Ramos (cell line): Measurements from ENCODE around the gene MDM2.

ENCODE experiments used
- in situ Hi-C: fragments of 300-500 bp; cut with MboI; formaldehyde crosslinking; loops from one replicate; pipeline ENCODE4 v1.14.3; 2022; ENCODE audit warnings: low sequenced_read_pairs; ENCODE audit not compliant: unreplicated experiment

MDM2 gene

GRCh38 chr12:68865399-68866164 is 57.6 kb downstream of the MDM2 start:
- in situ Hi-C loops: loop anchor here (10.0 kb wide), 1 partner anchor 209 kb away; no protein-coding TSS in a partner anchor

- in situ Hi-C loops: loop anchor here (10.0 kb wide), 1 partner anchor 208 kb away; no protein-coding TSS in a partner anchor
These were observed 59.0 kb downstream of the MDM2 start for GRCh38 chr12:68866950-68867349.

GRCh38 chr12:68867606-68868005 is 59.6 kb downstream of the MDM2 start:
- in situ Hi-C loops: loop anchor here (10.0 kb wide), 1 partner anchor 207 kb away; no protein-coding TSS in a partner anchor

GRCh38 chr12:68868043-68868790 is 60.2 kb downstream of the MDM2 start:
- in situ Hi-C loops: loop anchor here (10.0 kb wide), 1 partner anchor 207 kb away; no protein-coding TSS in a partner anchor

GRCh38 chr12:68870011-68870410 is 62.0 kb downstream of the MDM2 start:
- in situ Hi-C loops: no loop called here

GRCh38 chr12:68870443-68870842 is 62.5 kb downstream of the MDM2 start:
- in situ Hi-C loops: no loop called here

- in situ Hi-C loops: no loop called here
These were observed 63.4 kb downstream of the MDM2 start for GRCh38 chr12:68871396-68871795.

DNA sequence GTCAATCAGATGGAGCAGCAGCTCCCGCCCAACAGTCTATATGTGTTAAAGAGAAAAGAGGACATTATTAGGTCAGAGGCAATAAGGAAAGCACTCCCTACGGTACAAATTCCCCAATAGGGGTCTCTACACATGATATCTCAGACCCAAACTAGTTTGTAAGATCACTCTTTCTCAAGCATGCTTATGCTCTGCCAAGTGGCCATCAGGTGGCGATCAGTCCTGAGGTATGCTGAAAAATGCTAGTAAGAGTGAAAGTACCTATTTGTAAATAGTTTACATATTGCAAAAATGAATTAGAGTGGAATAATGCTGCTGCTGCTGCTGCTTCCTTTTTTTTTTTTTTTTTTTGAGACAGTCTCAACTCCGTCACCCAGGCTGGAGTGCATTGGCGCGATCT is 63.9 kb downstream of the MDM2 start:
- in situ Hi-C loops: no loop called here

DNA sequence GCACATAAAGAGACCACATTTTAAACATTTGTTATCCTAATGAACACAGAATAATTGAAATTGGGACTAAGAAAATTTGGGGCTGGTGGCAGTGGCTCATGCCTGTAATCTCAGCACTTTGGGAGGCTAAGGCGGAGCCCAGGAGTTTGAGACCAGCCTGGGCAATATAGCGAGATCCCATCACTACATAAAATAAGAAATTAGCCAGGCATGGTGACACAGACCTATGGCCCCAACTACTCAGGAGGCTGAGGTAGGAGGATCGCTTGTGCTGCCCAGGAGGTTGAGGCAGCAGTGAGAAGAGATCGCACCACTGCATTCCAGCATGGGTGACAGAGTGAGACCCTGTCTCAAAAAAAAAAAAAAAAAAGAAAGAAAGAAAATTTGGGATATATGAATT is 65.3 kb downstream of the MDM2 start:
- in situ Hi-C loops: no loop called here

DNA sequence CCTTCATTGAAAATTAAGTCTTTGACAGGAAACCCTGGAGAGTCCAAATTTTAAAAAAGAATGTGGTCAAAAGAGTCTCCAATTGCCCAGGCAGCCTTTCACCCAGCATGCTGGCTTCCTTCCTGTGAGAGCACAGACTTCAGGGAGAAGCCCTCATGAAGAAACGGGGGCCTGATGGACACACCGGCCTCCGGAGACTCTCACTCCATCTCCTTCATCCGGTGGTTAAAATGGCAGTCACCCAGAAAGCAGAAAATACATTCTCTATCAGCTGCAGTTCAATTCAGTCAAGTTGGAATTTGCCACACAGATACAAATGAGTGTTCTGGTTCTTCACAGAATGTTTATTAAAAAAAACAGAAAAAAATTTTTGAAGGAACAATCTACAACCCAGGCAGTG is 68.5 kb downstream of the MDM2 start:
- in situ Hi-C loops: no loop called here

GRCh38 chr12:68877583-68877982 is 69.6 kb downstream of the MDM2 start:
- in situ Hi-C loops: no loop called here

DNA sequence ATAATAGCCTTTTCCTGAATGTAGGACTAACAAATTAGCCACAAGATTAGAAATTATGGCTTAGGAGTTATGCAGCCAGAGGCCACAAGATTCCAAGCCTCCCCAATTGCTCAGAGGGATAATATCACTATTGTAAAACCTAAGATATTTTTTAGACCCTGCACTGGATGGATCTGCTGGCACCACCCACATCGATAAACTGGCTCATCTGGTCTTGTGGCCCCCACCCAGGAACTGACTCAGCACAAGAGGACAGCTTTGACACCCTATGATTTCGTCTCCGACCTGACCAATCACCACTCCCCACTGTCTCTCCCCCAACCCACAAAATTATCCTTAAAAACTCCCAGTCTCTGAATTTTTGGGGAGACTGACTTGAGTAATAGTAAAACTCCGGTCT is 70.3 kb downstream of the MDM2 start:
- in situ Hi-C loops: no loop called here

- in situ Hi-C loops: no loop called here
These were observed 70.9 kb downstream of the MDM2 start for GRCh38 chr12:68878846-68879245.

GRCh38 chr12:68880660-68881325 is 72.8 kb downstream of the MDM2 start:
- in situ Hi-C loops: no loop called here

DNA sequence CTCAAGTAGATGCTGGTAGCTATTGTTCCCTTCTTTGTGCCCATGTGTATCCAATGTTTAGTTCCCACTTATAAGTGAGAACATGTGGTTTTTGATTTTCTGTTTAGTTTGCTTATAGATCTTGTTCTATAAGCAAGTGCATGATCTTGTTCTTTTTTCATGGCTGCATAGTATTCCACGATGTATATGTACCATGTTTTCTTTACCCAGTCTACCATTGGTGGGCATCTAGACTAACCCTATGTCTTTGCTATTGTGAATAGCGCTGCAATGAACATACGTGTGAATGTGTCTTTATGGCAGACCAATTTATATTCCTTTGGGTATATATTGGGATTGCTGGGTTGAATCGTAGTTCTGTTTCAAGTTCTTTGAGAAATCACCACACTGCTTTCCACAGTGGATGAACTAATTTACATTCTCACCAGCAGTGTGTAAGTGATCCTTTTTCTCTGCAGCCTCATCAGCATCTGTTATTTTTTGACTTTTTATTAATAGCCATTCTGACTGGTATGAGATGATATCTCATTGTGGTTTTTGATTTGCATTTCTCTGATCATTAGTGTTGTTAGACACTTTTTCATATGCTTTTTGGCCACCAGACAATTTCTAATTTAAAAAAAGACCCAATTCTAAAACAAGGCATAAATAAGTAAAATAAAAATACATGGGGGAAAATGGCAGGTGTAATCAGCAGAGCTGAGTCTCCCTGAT is 74.4 kb downstream of the MDM2 start:
- in situ Hi-C loops: no loop called here

GRCh38 chr12:68883151-68883550 is 75.2 kb downstream of the MDM2 start:
- in situ Hi-C loops: no loop called here

DNA sequence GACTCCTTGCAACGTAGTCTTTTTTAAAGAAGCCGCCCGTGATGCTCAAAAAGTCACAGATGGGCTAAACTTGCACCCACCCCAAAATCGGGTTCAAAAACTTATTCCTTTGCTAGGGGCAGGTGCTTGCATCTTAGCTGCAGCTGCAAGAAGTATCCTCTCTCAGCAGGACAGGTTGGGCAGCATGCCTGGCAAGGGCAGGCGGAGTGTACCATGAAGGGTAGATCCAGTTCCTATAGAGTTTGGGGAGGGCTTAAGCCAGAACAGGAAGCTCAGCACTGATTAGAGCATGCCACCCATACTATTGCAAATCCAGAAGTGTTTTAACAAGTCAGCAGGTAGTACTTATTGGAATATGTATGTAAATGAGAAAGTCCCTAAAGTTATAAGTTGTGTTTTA is 76.3 kb downstream of the MDM2 start:
- in situ Hi-C loops: no loop called here

DNA sequence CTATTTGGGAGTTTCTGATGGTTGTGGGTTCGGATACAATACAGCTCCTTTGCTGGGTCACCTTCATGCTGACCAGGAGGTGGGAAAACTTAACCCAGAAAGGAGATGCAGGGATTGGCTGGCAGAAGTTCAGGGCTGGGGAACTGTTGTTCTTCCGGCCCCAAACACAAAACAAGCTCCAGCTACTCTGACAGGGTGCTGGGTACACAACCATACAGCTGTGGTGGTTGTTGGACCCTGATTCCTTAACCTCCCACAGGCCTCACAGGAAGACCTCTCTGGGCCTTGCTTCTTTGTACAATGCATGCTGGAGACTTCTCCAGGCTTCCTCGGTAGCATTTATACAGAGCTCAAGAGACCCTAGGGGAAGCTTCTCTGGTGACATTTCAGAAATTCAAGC is 77.4 kb downstream of the MDM2 start:
- in situ Hi-C loops: no loop called here

- in situ Hi-C loops: no loop called here
These were observed 78.9 kb downstream of the MDM2 start for GRCh38 chr12:68886636-68887572.
